H1 (cell line): Measurements from ENCODE around the gene SAG. TPM values are rescaled to one million over a fixed set of nuclear protein-coding genes. Genes with fewer than 3 reads are reported as not detected.

Experiments
- CTCF ChIA-PET: fragments of 300-600 bp; sonication (Branson Sonifier 250); formaldehyde crosslinking; loops from one replicate; lab custom pipeline; 2021; ENCODE audit not compliant: partially characterized antibody; lab: Charles Lee
- POLR2A ChIA-PET: fragments of 300-600 bp; sonication (Branson Sonifier 250); formaldehyde crosslinking; loops from one replicate; lab custom pipeline; 2021; ENCODE audit warnings: inconsistent platforms; ENCODE audit not compliant: partially characterized antibody; lab: Charles Lee
- DNase-seq, 2 experiments: peaks; one replicate each; pipeline versions ENCODE4 v3.0.0 to v3.0.0-alpha.2; 2010 to 2022; ENCODE audit warnings: low spot score in 2 of 2, low read depth in 1 of 2, mixed read lengths in 1 of 2
- FAIRE-seq: peaks from 2 replicates; lab custom pipeline; 2011; peaks lifted over from hg19 to GRCh38; lab: Jason Lieb, UNC
- H2AFZ ChIP-seq: 2 replicates; pipeline ENCODE4 v1.8.1; 2012; ENCODE audit warnings: low read length, inconsistent platforms
- H2AK5ac ChIP-seq: 2 replicates; pipeline ENCODE4 v1.6.1; 2013; ENCODE audit warnings: low read depth, low read length
- H2BK120ac ChIP-seq: replicated peaks from 2 replicates; pipeline ENCODE3; 2013; ENCODE audit warnings: low read depth, low read length, inconsistent platforms
- H2BK12ac ChIP-seq: 2 replicates; pipeline ENCODE4 v1.6.1; 2013; ENCODE audit warnings: low read depth, low read length
- H2BK15ac ChIP-seq: 2 replicates; pipeline ENCODE4 v1.6.1; 2013; ENCODE audit warnings: low read length
- H2BK20ac ChIP-seq: 2 replicates; pipeline ENCODE4 v1.6.1; 2013; ENCODE audit warnings: low read length
- H2BK5ac ChIP-seq: 2 replicates; pipeline ENCODE4 v1.6.1; 2013; ENCODE audit warnings: low read depth, low read length
- H3K14ac ChIP-seq: 2 replicates; pipeline ENCODE4 v1.6.1; 2013; ENCODE audit warnings: inconsistent platforms; ENCODE audit not compliant: insufficient read length
- H3K18ac ChIP-seq: 2 replicates; pipeline ENCODE4 v1.6.1; 2013; ENCODE audit warnings: low read length; ENCODE audit errors: extremely low read depth
- H3K23ac ChIP-seq: 2 replicates; pipeline ENCODE4 v1.6.1; 2013; ENCODE audit warnings: inconsistent platforms; ENCODE audit not compliant: insufficient read length
- H3K23me2 ChIP-seq: 2 replicates; pipeline ENCODE4 v1.6.1; 2013; ENCODE audit warnings: low read depth, low read length
- H3K27ac ChIP-seq: 2 replicates; pipeline ENCODE4 v1.6.1; 2011; ENCODE audit warnings: low read depth, low read length, inconsistent platforms
- H3K27me3 ChIP-seq, 4 experiments: replicated peaks in 1 of 4; 1 replicate in 1 of 4; 2 replicates in 3 of 4; pipeline versions ENCODE4 v1.6.1 to v1.8.1; 2011 to 2013; ENCODE audit warnings: low read length in 3 of 4, mild to moderate bottlenecking in 3 of 4, inconsistent platforms in 2 of 4, mixed read lengths in 2 of 4, moderate library complexity in 1 of 4; ENCODE audit not compliant: control insufficient read depth in 3 of 4, insufficient read depth in 3 of 4; ENCODE audit errors: extremely low read depth in 1 of 4
- H3K36me3 ChIP-seq, 4 experiments: 2 replicates each; pipeline versions ENCODE4 v1.6.1 to v1.8.1; 2011 to 2013; ENCODE audit warnings: mild to moderate bottlenecking in 4 of 4, low read length in 3 of 4, moderate library complexity in 2 of 4, control low read depth in 1 of 4, inconsistent platforms in 1 of 4; ENCODE audit not compliant: insufficient read depth in 4 of 4, control insufficient read depth in 2 of 4
- H3K4ac ChIP-seq: replicated peaks from 2 replicates; pipeline ENCODE3; 2013; ENCODE audit warnings: low read length, low read depth, mixed read lengths, inconsistent platforms; ENCODE audit not compliant: insufficient read length
- H3K4me1 ChIP-seq, 4 experiments: replicated peaks in 1 of 4; 1 replicate in 1 of 4; 2 replicates in 3 of 4; pipeline versions ENCODE4 v1.6.1 to v1.8.1; 2011 to 2013; ENCODE audit warnings: low read length in 3 of 4, inconsistent platforms in 2 of 4, mixed read lengths in 1 of 4; ENCODE audit not compliant: insufficient read depth in 4 of 4, control insufficient read depth in 3 of 4
- H3K4me2 ChIP-seq, 2 experiments: 2 replicates each; pipeline versions ENCODE4 v1.6.1 to v1.8.1; 2011 to 2013; ENCODE audit warnings: low read depth in 2 of 2, low read length in 2 of 2, control low read depth in 1 of 2, inconsistent platforms in 1 of 2, mild to moderate bottlenecking in 1 of 2; ENCODE audit not compliant: insufficient read depth in 1 of 2
- H3K4me3 ChIP-seq, 4 experiments: fragments of 200-600, 300-600 bp in 1 of 4; sonication (generic), shearing (Covaris generic), sonication (Bioruptor Twin) in 1 of 4; 2 replicates each; pipeline versions ENCODE4 v1.5.1 to v1.8.1; 2011 to 2016; ENCODE audit warnings: low read length in 4 of 4, low read depth in 3 of 4, control low read depth in 2 of 4, inconsistent platforms in 2 of 4, mild to moderate bottlenecking in 2 of 4, mixed read lengths in 1 of 4, moderate library complexity in 1 of 4; ENCODE audit not compliant: insufficient read depth in 2 of 4; ENCODE audit errors: extremely low read depth in 1 of 4
- H3K56ac ChIP-seq: replicated peaks from 2 replicates; pipeline ENCODE3; 2013; ENCODE audit warnings: low read depth, mild to moderate bottlenecking, mixed read lengths, low read length, inconsistent platforms; ENCODE audit not compliant: insufficient read length
- H3K79me1 ChIP-seq: 2 replicates; pipeline ENCODE4 v1.6.1; 2013; ENCODE audit warnings: low read depth, low read length, control low read depth
- H3K79me2 ChIP-seq, 2 experiments: 2 replicates each; pipeline versions ENCODE4 v1.6.1 to v1.8.1; 2012 to 2013; ENCODE audit warnings: low read length in 2 of 2, mild to moderate bottlenecking in 2 of 2, inconsistent platforms in 1 of 2; ENCODE audit not compliant: insufficient read depth in 2 of 2, control insufficient read depth in 1 of 2
- H3K9ac ChIP-seq, 4 experiments: replicated peaks in 1 of 4; 1 replicate in 1 of 4; 2 replicates in 3 of 4; pipeline versions ENCODE4 v1.6.1 to v1.8.1; 2011 to 2013; ENCODE audit warnings: low read depth in 3 of 4, low read length in 3 of 4, control low read depth in 2 of 4, mild to moderate bottlenecking in 2 of 4, moderate library complexity in 2 of 4, inconsistent platforms in 1 of 4; ENCODE audit errors: extremely low read depth in 1 of 4
- H3K9me3 ChIP-seq, 2 experiments: 2 replicates each; pipeline versions ENCODE4 v1.6.1 to v1.8.1; 2012 to 2013; ENCODE audit warnings: mild to moderate bottlenecking in 2 of 2, moderate library complexity in 2 of 2, control low read depth in 1 of 2, inconsistent platforms in 1 of 2, low read depth in 1 of 2, low read length in 1 of 2, mixed read lengths in 1 of 2; ENCODE audit not compliant: insufficient read depth in 2 of 2
- H4K20me1 ChIP-seq, 2 experiments: replicated peaks in 1 of 2; 2 replicates each; pipeline versions ENCODE3 to v1.8.1; 2011 to 2013; ENCODE audit warnings: inconsistent platforms in 2 of 2, low read length in 2 of 2, mild to moderate bottlenecking in 1 of 2; ENCODE audit not compliant: insufficient read depth in 2 of 2, control insufficient read depth in 1 of 2
- H4K5ac ChIP-seq: 2 replicates; pipeline ENCODE4 v1.6.1; 2013; ENCODE audit warnings: low read length, low read depth, mixed read lengths, inconsistent platforms; ENCODE audit not compliant: insufficient read length
- H4K8ac ChIP-seq: 2 replicates; pipeline ENCODE4 v1.8.0; 2013; ENCODE audit warnings: mild to moderate bottlenecking, moderate library complexity, low read length, inconsistent platforms; ENCODE audit not compliant: insufficient read depth; ENCODE audit errors: extremely low read depth
- H4K91ac ChIP-seq: replicated peaks from 2 replicates; pipeline ENCODE3; 2013; ENCODE audit warnings: low read length, mixed read lengths, inconsistent platforms; ENCODE audit not compliant: insufficient read length
- ASH2L ChIP-seq: fragments of 200-600, 300-600 bp; sonication (generic); IDR thresholded peaks from one replicate; pipeline ENCODE4 v1.7.1; 2017; ENCODE audit warnings: low read length
- EP300 ChIP-seq, 2 experiments: IDR thresholded peaks; 1 replicate in 1 of 2; 2 replicates in 1 of 2; pipeline ENCODE4 v1.6.1; 2011 to 2012; ENCODE audit warnings: low read depth in 2 of 2, low read length in 2 of 2, mild to moderate bottlenecking in 2 of 2, borderline replicate concordance in 1 of 2, inconsistent platforms in 1 of 2, moderate library complexity in 1 of 2
- HDAC2 ChIP-seq, 2 experiments: fragments of 300-600 bp in 1 of 2; sonication (generic) in 1 of 2; IDR thresholded peaks; 2 replicates each; pipeline ENCODE4 v1.6.1; 2011 to 2012; ENCODE audit warnings: low read depth in 2 of 2, low read length in 2 of 2, mild to moderate bottlenecking in 2 of 2, moderate library complexity in 2 of 2, borderline replicate concordance in 1 of 2, inconsistent platforms in 1 of 2
- POLR2AphosphoS5 ChIP-seq: IDR thresholded peaks from 2 replicates; pipeline ENCODE4 v1.6.1; 2011; ENCODE audit warnings: low read depth, low read length
- WGBS, 2 experiments: shearing (Covaris generic) in 1 of 2; methylation state at CpG; one replicate each; pipeline versions ENCODE4 v1.1.6 to v1.1.7; 2013 to 2015; ENCODE audit warnings: low lambda C conversion rate in 2 of 2, mixed read lengths in 2 of 2, inconsistent platforms in 1 of 2, low coverage in 1 of 2, missing lambda C conversion rate in 1 of 2; ENCODE audit not compliant: insufficient replicate concordance in 2 of 2, insufficient coverage in 1 of 2, insufficient read length in 1 of 2; ENCODE audit errors: extremely low coverage in 1 of 2, missing lambda C conversion rate in 1 of 2; 5-methylcytosine and 5-hydroxymethylcytosine counted together
- polyA plus RNA-seq, 7 experiments: library from polyadenylated mRNA; depleted of rRNA in 3 of 7; stranded (reverse) in 5 of 7; unstranded in 2 of 7; fragments of >200 nt in 5 of 7; fragments of 200-250 nt in 2 of 7; gene quantifications; 1 replicate in 5 of 7; 2 replicates in 1 of 7; 4 replicates in 1 of 7; pipeline versions ENCODE4 v1.2.1 to v1.2.3, GENCODE V29; 2011 to 2013; ENCODE audit warnings: missing spikeins in 2 of 7, mixed read lengths in 2 of 7
- total RNA-seq: library from RNA; stranded (reverse); fragmentation: NEBNext Ultra II Directional; extraction: Animal tissue kit (Norgen Biotek cat#: 25700); gene quantifications from 2 replicates; pipeline ENCODE4 v1.2.1, GENCODE V29; 2021

The SAG gene
- total and polyA plus RNA-seq, 2 of the 8 experiments (the other 6 are each of a cell fraction or from before 2014, with no cell fraction given): not detected

DNA sequence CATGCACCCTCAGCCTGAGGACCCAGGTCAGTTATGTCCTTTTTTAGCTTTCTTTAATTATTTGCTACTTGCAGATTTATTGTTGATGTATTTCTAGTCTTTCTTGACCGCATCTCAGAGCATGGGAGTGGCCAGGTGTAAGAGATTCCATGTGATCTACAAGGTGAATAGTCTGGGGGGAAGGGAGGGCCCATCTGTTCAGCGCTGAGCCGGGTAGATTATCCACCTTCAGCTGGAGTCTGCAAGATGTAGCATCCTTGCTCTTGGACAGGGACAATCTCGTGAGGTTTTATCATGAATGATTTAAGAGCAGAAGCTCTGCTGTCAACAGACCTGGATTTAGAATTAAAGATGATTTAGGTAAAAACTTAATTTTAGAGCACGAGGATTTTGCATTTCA, 34.7 kb downstream of the SAG start:
- 93% methylated on average over 5 of the region's 5 CpGs; no CpG with 5 or more reads in 1 of the 2 experiments for WGBS, 2 experiments
- no peak overlapping the region for H3K18ac ChIP-seq
- no peak overlapping the region for H3K56ac ChIP-seq
- no peak overlapping the region for H3K4ac ChIP-seq
- no peak overlapping the region for H3K14ac ChIP-seq
- no peak overlapping the region for H4K91ac ChIP-seq
- no peaks in the 10 kb centered on the region for H3K79me2 ChIP-seq
- H3K27ac ChIP-seq: no peak overlapping the region
- no peaks in the 10 kb centered on the region for H3K4me1 ChIP-seq
- H2BK120ac ChIP-seq: no peak overlapping the region
- H2BK15ac ChIP-seq: no peak overlapping the region
- no peak for TF ChIP-seq EP300 (IDR thresholded peaks at IDR 0.05; ENCODE audit: borderline replicate concordance in 1 of 2, low read depth in 2 of 2, low read length in 2 of 2)
- TF ChIP-seq ASH2L: no peak
- no peak for TF ChIP-seq POLR2AphosphoS5
- TF ChIP-seq HDAC2 (IDR thresholded peaks at IDR 0.05; ENCODE audit: borderline replicate concordance in 1 of 2, low read depth in 2 of 2, low read length in 2 of 2): no peak
- no peak overlapping the region for H3K4me3 ChIP-seq
- no peak overlapping the region for H3K23ac ChIP-seq
- H2BK20ac ChIP-seq: no peak overlapping the region
- no peak overlapping the region for H2AFZ ChIP-seq
- no peak overlapping the region for H2BK5ac ChIP-seq
- H3K36me3 ChIP-seq: no peaks in the 10 kb centered on the region
- DNase-seq (no peak), FAIRE-seq (no peak)
- H4K8ac ChIP-seq: no peak overlapping the region
- no peak overlapping the region for H2AK5ac ChIP-seq
- CTCF ChIA-PET: interaction anchor here (0.6 to 2.6 kb wide), 5 partner anchors 10 to 491 kb away, joined by 3 to 8 read pairs (median 3); no protein-coding TSS in a partner anchor
- H3K4me2 ChIP-seq: no peak overlapping the region
- no peaks in the 10 kb centered on the region for H3K23me2 ChIP-seq
- no peaks in the 10 kb centered on the region; a peak in 1 of 7 replicates for H3K27me3 ChIP-seq
- H2BK12ac ChIP-seq: no peak overlapping the region
- H3K79me1 ChIP-seq: no peaks in the 10 kb centered on the region
- no peaks in the 10 kb centered on the region for H4K20me1 ChIP-seq
- H3K9ac ChIP-seq: no peak overlapping the region
- H3K9me3 ChIP-seq: 0 out of 4 replicates have a peak, but pooled peaks cover 0 to 4% of the 10 kb centered on the region in 2 experiments
- POLR2A ChIA-PET: interaction anchor here (1.2 kb wide), 1 partner anchor 13 kb away, joined by 3 read pairs; no protein-coding TSS in a partner anchor
- no peak overlapping the region for H4K5ac ChIP-seq
